ENCODE measurements around the gene NLGN3.

DNA sequence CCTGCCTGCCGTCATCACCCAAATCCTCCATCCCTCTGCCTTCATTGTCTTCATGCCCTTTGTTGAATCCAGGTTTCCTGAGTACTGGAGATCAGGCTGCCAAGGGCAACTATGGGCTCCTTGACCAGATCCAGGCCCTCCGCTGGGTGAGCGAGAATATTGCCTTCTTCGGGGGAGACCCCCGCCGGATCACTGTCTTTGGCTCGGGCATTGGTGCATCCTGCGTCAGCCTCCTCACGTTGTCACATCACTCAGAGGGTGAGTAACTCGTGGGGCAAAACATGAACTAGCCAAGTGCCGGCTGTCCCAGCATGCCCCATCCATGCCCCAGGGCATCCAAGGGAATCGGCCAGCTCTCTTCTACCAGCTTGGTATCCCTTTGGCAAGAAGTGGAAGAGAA lies 19.4 kb downstream of the NLGN3 start:
- TF ChIP-seq, protein P1, sequence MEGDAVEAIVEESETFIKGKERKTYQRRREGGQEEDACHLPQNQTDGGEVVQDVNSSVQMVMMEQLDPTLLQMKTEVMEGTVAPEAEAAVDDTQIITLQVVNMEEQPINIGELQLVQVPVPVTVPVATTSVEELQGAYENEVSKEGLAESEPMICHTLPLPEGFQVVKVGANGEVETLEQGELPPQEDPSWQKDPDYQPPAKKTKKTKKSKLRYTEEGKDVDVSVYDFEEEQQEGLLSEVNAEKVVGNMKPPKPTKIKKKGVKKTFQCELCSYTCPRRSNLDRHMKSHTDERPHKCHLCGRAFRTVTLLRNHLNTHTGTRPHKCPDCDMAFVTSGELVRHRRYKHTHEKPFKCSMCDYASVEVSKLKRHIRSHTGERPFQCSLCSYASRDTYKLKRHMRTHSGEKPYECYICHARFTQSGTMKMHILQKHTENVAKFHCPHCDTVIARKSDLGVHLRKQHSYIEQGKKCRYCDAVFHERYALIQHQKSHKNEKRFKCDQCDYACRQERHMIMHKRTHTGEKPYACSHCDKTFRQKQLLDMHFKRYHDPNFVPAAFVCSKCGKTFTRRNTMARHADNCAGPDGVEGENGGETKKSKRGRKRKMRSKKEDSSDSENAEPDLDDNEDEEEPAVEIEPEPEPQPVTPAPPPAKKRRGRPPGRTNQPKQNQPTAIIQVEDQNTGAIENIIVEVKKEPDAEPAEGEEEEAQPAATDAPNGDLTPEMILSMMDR (conservative IDR thresholded peaks at IDR 0.05; ENCODE audit: low read length), result no peak
- TF ChIP-seq EZH2phosphoT487 (IDR thresholded peaks at IDR 0.05; ENCODE audit: borderline replicate concordance), result no peak
